ENCODE data around the gene MORC2. TPM values are rescaled to one million over a fixed set of nuclear protein-coding genes. Genes with fewer than 3 reads are reported as not detected.

The MORC2 gene
- total and polyA plus RNA-seq, 2 donors (not counting 1 experiment from before 2014, with no cell fraction given), result 10.1 to 23.1 TPM

DNA sequence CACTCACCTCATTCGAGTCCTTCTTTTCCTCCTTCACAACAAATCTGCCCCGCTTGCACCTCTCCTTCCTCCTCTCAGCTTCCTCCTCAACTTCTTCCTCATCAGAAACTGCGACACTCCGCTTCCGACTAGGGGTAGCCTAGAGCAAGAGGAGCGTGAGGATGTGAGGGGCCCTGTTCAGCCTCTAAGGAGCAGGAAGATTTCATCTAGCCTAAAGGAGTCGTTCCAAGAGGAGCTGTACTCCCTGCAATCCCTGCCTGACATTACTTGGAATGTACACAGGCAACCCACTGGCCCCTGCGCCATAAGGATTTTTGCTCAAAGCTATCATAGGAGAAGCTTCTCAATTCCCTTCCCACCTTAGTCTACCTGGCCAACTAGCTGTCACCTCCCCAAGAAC lies 34.5 kb downstream of the MORC2 start:
- H3K4me1 ChIP-seq (ENCODE audit: control insufficient read depth, extremely low read depth, insufficient read depth, low read length), result no peaks in the 10 kb centered on the region
- H3K27me3 ChIP-seq (ENCODE audit: control insufficient read depth, insufficient read depth, low read length), result no peaks in the 10 kb centered on the region
- H3K36me3 ChIP-seq (ENCODE audit: control insufficient read depth, insufficient read depth, low read length), result peaks cover 37% of the 10 kb centered on the region
- no peaks in the 10 kb centered on the region for H3K79me2 ChIP-seq (ENCODE audit: control insufficient read depth, insufficient read depth, low read length)
- no peak overlapping the region for H2AFZ ChIP-seq (ENCODE audit: low read length)
- no peak overlapping the region for H3K4me3 ChIP-seq (replicated peaks in 1 of 4; ENCODE audit: control extremely low read depth in 1 of 4, insufficient read depth in 1 of 4, low read depth in 3 of 4, low read length in 4 of 4)
- TF ChIP-seq EZH2 (IDR thresholded peaks at IDR 0.05; ENCODE audit: low read length, missing control alignments), result no peak
- TF ChIP-seq, protein P1, sequence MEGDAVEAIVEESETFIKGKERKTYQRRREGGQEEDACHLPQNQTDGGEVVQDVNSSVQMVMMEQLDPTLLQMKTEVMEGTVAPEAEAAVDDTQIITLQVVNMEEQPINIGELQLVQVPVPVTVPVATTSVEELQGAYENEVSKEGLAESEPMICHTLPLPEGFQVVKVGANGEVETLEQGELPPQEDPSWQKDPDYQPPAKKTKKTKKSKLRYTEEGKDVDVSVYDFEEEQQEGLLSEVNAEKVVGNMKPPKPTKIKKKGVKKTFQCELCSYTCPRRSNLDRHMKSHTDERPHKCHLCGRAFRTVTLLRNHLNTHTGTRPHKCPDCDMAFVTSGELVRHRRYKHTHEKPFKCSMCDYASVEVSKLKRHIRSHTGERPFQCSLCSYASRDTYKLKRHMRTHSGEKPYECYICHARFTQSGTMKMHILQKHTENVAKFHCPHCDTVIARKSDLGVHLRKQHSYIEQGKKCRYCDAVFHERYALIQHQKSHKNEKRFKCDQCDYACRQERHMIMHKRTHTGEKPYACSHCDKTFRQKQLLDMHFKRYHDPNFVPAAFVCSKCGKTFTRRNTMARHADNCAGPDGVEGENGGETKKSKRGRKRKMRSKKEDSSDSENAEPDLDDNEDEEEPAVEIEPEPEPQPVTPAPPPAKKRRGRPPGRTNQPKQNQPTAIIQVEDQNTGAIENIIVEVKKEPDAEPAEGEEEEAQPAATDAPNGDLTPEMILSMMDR (conservative IDR thresholded peaks at IDR 0.05 in 1 of 2, IDR thresholded peaks at IDR 0.05 in 1 of 2; ENCODE audit: low read depth in 1 of 2, low read length in 2 of 2), result no peak
- no peak overlapping the region for H3K4me2 ChIP-seq (ENCODE audit: extremely low read depth, insufficient read depth, low read length)
- DNase-seq (ENCODE audit: low read depth in 2 of 2), result no peak
- no peaks in the 10 kb centered on the region for H4K20me1 ChIP-seq (ENCODE audit: control insufficient read depth, extremely low read depth, insufficient read depth, low read length)
- no peak overlapping the region for H3K27ac ChIP-seq (ENCODE audit: insufficient read depth, low read length)
- H3K9me3 ChIP-seq (ENCODE audit: control insufficient read depth, insufficient read depth, low read depth, low read length), result no peaks in the 10 kb centered on the region
- H3K9ac ChIP-seq (ENCODE audit: insufficient read depth, low read length), result no peak overlapping the region

DNA sequence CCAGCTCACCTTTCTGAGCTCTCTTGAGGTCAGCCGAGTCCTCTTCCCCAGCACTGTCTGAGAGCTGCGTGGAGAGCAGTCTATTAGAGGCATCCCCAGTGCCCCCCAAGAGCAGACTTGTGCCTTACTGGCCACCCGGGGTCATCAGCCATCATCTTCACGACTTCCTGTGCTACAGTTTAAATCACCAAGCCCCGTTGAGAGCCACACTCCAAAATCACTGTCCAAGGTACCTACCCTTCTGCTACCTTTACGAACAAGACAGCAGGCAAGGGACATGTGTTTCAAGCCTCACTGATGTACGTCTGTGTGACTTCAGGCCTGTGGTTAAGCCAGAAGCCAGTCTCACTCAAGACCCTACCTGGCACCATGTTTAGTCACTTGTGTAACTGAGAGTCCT lies 35.1 kb downstream of the MORC2 start:
- Histone ChIP-seq H3K4me3 (replicated peaks in 1 of 4; ENCODE audit: control extremely low read depth in 1 of 4, insufficient read depth in 1 of 4, low read depth in 3 of 4, low read length in 4 of 4) (no peak overlapping the region), H3K27me3 (ENCODE audit: control insufficient read depth, insufficient read depth, low read length) (no peaks in the 10 kb centered on the region), H3K9ac (ENCODE audit: insufficient read depth, low read length) (no peak overlapping the region), H3K4me2 (ENCODE audit: extremely low read depth, insufficient read depth, low read length) (no peak overlapping the region), H3K4me1 (ENCODE audit: control insufficient read depth, extremely low read depth, insufficient read depth, low read length) (no peaks in the 10 kb centered on the region), H3K79me2 (ENCODE audit: control insufficient read depth, insufficient read depth, low read length) (no peaks in the 10 kb centered on the region), H3K27ac (ENCODE audit: insufficient read depth, low read length) (no peak overlapping the region), H3K36me3 (ENCODE audit: control insufficient read depth, insufficient read depth, low read length) (peaks cover 37% of the 10 kb centered on the region), H2AFZ (ENCODE audit: low read length) (no peak overlapping the region), H4K20me1 (ENCODE audit: control insufficient read depth, extremely low read depth, insufficient read depth, low read length) (no peaks in the 10 kb centered on the region), H3K9me3 (ENCODE audit: control insufficient read depth, insufficient read depth, low read depth, low read length) (no peaks in the 10 kb centered on the region)
- TF ChIP-seq, protein P1 (conservative IDR thresholded peaks at IDR 0.05 in 1 of 2, IDR thresholded peaks at IDR 0.05 in 1 of 2; ENCODE audit: low read depth in 1 of 2, low read length in 2 of 2), result no peak
- TF ChIP-seq EZH2 (IDR thresholded peaks at IDR 0.05; ENCODE audit: low read length, missing control alignments), result no peak
- no peak for DNase-seq (ENCODE audit: low read depth in 2 of 2)

DNA sequence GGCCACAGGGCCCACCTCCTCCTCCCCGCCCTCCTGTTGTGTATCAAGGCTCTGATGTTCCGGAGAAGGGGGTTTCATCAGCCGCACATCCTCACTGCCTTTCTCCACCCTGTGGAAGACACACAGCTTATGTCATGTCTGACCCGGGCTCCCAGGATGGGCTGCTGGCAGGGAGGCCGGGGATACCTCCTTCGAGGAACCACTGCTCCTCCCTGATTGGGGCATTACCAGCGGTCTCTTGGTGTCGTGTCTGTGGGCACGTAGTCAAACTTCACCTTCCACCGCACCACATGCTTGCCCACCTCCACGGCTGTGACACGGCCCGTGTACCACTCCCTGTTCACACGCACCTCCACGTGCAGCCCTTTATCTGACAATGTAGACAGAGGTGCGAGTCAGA lies 35.9 kb downstream of the MORC2 start:
- no peak overlapping the region for H3K4me2 ChIP-seq (ENCODE audit: extremely low read depth, insufficient read depth, low read length)
- H3K27me3 ChIP-seq (ENCODE audit: control insufficient read depth, insufficient read depth, low read length), result no peaks in the 10 kb centered on the region
- no peaks in the 10 kb centered on the region for H4K20me1 ChIP-seq (ENCODE audit: control insufficient read depth, extremely low read depth, insufficient read depth, low read length)
- no peaks in the 10 kb centered on the region for H3K4me1 ChIP-seq (ENCODE audit: control insufficient read depth, extremely low read depth, insufficient read depth, low read length)
- H3K27ac ChIP-seq (ENCODE audit: insufficient read depth, low read length), result no peak overlapping the region
- no peak overlapping the region for H3K9ac ChIP-seq (ENCODE audit: insufficient read depth, low read length)
- H3K36me3 ChIP-seq (ENCODE audit: control insufficient read depth, insufficient read depth, low read length), result peaks cover 36% of the 10 kb centered on the region
- no peak for DNase-seq (ENCODE audit: low read depth in 2 of 2)
- H3K9me3 ChIP-seq (ENCODE audit: control insufficient read depth, insufficient read depth, low read depth, low read length), result no peaks in the 10 kb centered on the region
- TF ChIP-seq, protein P1 (conservative IDR thresholded peaks at IDR 0.05 in 1 of 2, IDR thresholded peaks at IDR 0.05 in 1 of 2; ENCODE audit: low read depth in 1 of 2, low read length in 2 of 2), result no peak
- TF ChIP-seq EZH2 (IDR thresholded peaks at IDR 0.05; ENCODE audit: low read length, missing control alignments), result no peak
- H2AFZ ChIP-seq (ENCODE audit: low read length), result no peak overlapping the region
- H3K4me3 ChIP-seq (replicated peaks in 1 of 4; ENCODE audit: control extremely low read depth in 1 of 4, insufficient read depth in 1 of 4, low read depth in 3 of 4, low read length in 4 of 4), result no peak overlapping the region
- no peaks in the 10 kb centered on the region for H3K79me2 ChIP-seq (ENCODE audit: control insufficient read depth, insufficient read depth, low read length)
